ENCODE results near the gene C2CD2L. TPM values are rescaled to one million over a fixed set of nuclear protein-coding genes. Genes with fewer than 3 reads are reported as not detected.

The C2CD2L gene
- total RNA-seq (2022; extraction: Qiagen RNA extraction; ENCODE audit: low read depth), result 3.1 to 5.6 TPM (median 5.4 TPM) in 5 replicates

GRCh38 chr11:119106564-119107537 lies at the start of gene C2CD2L:
Gene C2CD2L (plus strand): TSS chr11:119107344. CDS start chr11:119107742, 398 bp downstream.

GRCh38 chr11:119067371-119068222 lies 39.5 kb upstream of the C2CD2L start, which contains the start of gene VPS11:
Gene VPS11 (plus strand): TSS chr11:119067818. CDS start chr11:119067824, 6 bp downstream.

GRCh38 chr11:119084663-119085436 lies 22.3 kb upstream of the C2CD2L start, which contains the start of gene HMBS:
Gene HMBS (plus strand): TSS chr11:119084881. CDS start chr11:119085034, 153 bp downstream.

GRCh38 chr11:119101759-119102423 lies 5.3 kb upstream of the C2CD2L start, which contains the start of gene DPAGT1:
Gene DPAGT1 (minus strand): TSS chr11:119101853. CDS start chr11:119101655, 198 bp downstream.

GRCh38 chr11:119121008-119121810 lies 14.1 kb downstream of the C2CD2L start, which contains the start of gene HINFP:
Gene HINFP (plus strand): TSS chr11:119121580. CDS start chr11:119126945, 5,365 bp downstream.

GRCh38 chr11:119149018-119149785 lies 42.1 kb downstream of the C2CD2L start, which contains the start of gene ABCG4:
Gene ABCG4 (plus strand): TSS chr11:119149052. CDS start chr11:119149966, 914 bp downstream.

Other genes with a start within 250 kb of the C2CD2L start
- gene CXCR5, start 223.5 kb upstream of the C2CD2L start, total RNA-seq (2022; extraction: Qiagen RNA extraction; ENCODE audit: low read depth), result 0.06 to 0.26 TPM (median 0.14 TPM) in 5 replicates
- 126 to 208 TPM (median 188 TPM) in 5 replicates for gene BCL9L, start 181.4 kb upstream of the C2CD2L start, total RNA-seq (2022; extraction: Qiagen RNA extraction; ENCODE audit: low read depth)
- gene UPK2, start 151.0 kb upstream of the C2CD2L start, total RNA-seq (2022; extraction: Qiagen RNA extraction; ENCODE audit: low read depth), result 0.41 to 1.1 TPM (median 0.70 TPM) in 5 replicates
- not detected in 5 replicates for gene FOXR1, start 135.6 kb upstream of the C2CD2L start, total RNA-seq (2022; extraction: Qiagen RNA extraction; ENCODE audit: low read depth)
- gene CENATAC, start 109.2 kb upstream of the C2CD2L start, total RNA-seq (2022; extraction: Qiagen RNA extraction; ENCODE audit: low read depth), result 10.7 to 16.4 TPM (median 12.1 TPM) in 5 replicates
- gene RPS25, start 89.0 kb upstream of the C2CD2L start, total RNA-seq (2022; extraction: Qiagen RNA extraction; ENCODE audit: low read depth), result 809 to 1,089 TPM (median 832 TPM) in 5 replicates
- 57.3 to 62.5 TPM (median 60.8 TPM) in 5 replicates for gene TRAPPC4, start 88.6 kb upstream of the C2CD2L start, total RNA-seq (2022; extraction: Qiagen RNA extraction; ENCODE audit: low read depth)
- gene SLC37A4, start 76.5 kb upstream of the C2CD2L start, total RNA-seq (2022; extraction: Qiagen RNA extraction; ENCODE audit: low read depth), result 10.4 to 12.9 TPM (median 12.2 TPM) in 5 replicates
- gene HYOU1, start 50.1 kb upstream of the C2CD2L start, total RNA-seq (2022; extraction: Qiagen RNA extraction; ENCODE audit: low read depth), result 40.5 to 46.9 TPM (median 45.4 TPM) in 5 replicates
- 11.2 to 13.2 TPM (median 11.8 TPM) in 5 replicates for gene VPS11, start 39.5 kb upstream of the C2CD2L start, total RNA-seq (2022; extraction: Qiagen RNA extraction; ENCODE audit: low read depth)
- gene HMBS, start 22.5 kb upstream of the C2CD2L start, total RNA-seq (2022; extraction: Qiagen RNA extraction; ENCODE audit: low read depth), result 46.9 to 53.3 TPM (median 50.0 TPM) in 5 replicates
- 34.8 to 40.4 TPM (median 38.9 TPM) in 5 replicates for gene DPAGT1, start 5.5 kb upstream of the C2CD2L start, total RNA-seq (2022; extraction: Qiagen RNA extraction; ENCODE audit: low read depth)
- 8.1 to 11.2 TPM (median 10.1 TPM) in 5 replicates for gene HINFP, start 14.2 kb downstream of the C2CD2L start, total RNA-seq (2022; extraction: Qiagen RNA extraction; ENCODE audit: low read depth)
- 0.24 to 0.37 TPM (median 0.30 TPM) in 5 replicates for gene ABCG4, start 41.7 kb downstream of the C2CD2L start, total RNA-seq (2022; extraction: Qiagen RNA extraction; ENCODE audit: low read depth)
- gene NLRX1, start 61.4 kb downstream of the C2CD2L start, total RNA-seq (2022; extraction: Qiagen RNA extraction; ENCODE audit: low read depth), result 9.2 to 11.5 TPM (median 10.2 TPM) in 5 replicates
- 0.08 to 0.34 TPM (median 0.30 TPM) in 3 of 5 replicates, not detected in the others for gene NHERF4, start 78.1 kb downstream of the C2CD2L start, total RNA-seq (2022; extraction: Qiagen RNA extraction; ENCODE audit: low read depth)
- 5.4 to 9.4 TPM (median 8.4 TPM) in 5 replicates for gene CBL, start 99.0 kb downstream of the C2CD2L start, total RNA-seq (2022; extraction: Qiagen RNA extraction; ENCODE audit: low read depth)
- gene MCAM, start 209.8 kb downstream of the C2CD2L start, total RNA-seq (2022; extraction: Qiagen RNA extraction; ENCODE audit: low read depth), result 9.2 to 12.5 TPM (median 11.6 TPM) in 5 replicates
- gene RNF26, start 227.2 kb downstream of the C2CD2L start, total RNA-seq (2022; extraction: Qiagen RNA extraction; ENCODE audit: low read depth), result 29.4 to 37.4 TPM (median 34.2 TPM) in 5 replicates
- gene C1QTNF5, start 233.5 kb downstream of the C2CD2L start, total RNA-seq (2022; extraction: Qiagen RNA extraction; ENCODE audit: low read depth), result not detected in 5 replicates
- gene MFRP, start 239.4 kb downstream of the C2CD2L start, total RNA-seq (2022; extraction: Qiagen RNA extraction; ENCODE audit: low read depth), result not detected in 5 replicates

All from A549 treated with GW870086 at 1 μM for 4 hours (cell line).